SH-SY5Y (cell line): ENCODE data around the gene LIMK1.

ENCODE experiments used
- GATA2 ChIP-seq: IDR thresholded peaks from 2 replicates; pipeline ENCODE4 v1.6.1; 2011; ENCODE audit warnings: mild to moderate bottlenecking, low read depth, low read length
- GATA3 ChIP-seq: IDR thresholded peaks from 2 replicates; pipeline ENCODE4 v1.6.1; 2011; ENCODE audit warnings: low read depth, mild to moderate bottlenecking, low read length, moderate library complexity

LIMK1 gene

GRCh38 chr7:74087791-74088453, 4.3 kb downstream of the LIMK1 start:
- no peak for TF ChIP-seq GATA3
- no peak for TF ChIP-seq GATA2

DNA sequence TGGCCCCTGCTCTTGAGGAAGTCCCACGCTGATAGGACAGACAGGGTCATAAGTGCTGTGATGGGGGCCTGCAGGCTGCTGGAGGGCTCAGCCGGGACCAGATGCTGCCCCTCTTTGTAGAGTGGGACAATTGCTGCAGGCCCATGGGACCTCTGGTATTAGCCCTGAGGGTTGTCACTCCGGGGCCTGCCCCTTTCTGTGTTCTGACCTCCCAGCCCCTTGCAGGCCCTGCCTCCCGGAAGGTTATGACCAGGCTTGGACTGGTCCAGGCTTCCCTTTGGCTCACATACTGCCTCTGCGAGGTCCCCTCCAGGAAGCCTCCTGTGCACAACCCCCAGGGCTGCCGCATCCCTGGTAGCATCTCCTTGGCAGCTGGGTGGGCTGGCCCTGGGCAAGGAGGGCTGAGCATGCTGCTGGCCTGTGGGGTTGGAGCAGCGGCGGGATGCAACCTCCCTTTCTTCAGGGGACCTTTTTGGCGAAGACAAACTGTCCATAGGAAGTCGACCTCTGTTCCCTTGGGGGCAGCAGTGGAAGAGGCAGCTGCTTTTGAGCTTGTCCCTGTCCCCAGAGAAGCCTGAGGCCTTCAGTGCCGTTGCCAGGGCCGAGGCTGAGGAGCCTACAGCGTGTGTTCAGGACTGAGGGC, 8.8 kb downstream of the LIMK1 start:
- TF ChIP-seq GATA2 (no peak), GATA3 (no peak)

DNA sequence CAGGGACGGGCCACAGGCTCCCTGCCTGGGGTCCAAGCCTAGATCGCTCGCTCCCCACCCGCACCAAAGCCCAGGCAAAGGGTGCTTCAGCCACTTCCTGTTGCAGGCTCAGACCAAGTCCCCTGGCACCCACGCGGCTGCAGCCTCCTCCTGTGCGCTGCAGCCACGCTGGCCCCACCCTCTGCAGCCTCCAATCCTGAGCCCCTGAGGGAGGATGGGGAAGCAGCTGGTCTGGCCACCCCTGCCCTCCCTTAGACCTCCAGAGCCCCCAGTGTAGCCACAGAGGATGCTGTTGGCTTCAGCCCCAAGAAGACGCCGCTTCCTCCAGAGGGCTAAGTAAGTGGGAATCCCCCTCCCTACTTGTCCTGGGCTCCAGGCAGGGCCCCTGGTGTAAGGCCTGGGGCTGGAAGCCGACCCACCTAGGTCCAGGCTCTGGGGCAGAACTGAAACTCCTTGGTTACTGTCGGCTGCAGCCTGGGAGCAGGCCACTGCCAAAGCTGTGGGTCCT, 9.4 kb downstream of the LIMK1 start:
- TF ChIP-seq GATA2 (no peak), GATA3 (no peak)

- TF ChIP-seq GATA3 (no peak), GATA2 (no peak)
These were observed 10.1 kb downstream of the LIMK1 start for GRCh38 chr7:74093671-74094223.

DNA sequence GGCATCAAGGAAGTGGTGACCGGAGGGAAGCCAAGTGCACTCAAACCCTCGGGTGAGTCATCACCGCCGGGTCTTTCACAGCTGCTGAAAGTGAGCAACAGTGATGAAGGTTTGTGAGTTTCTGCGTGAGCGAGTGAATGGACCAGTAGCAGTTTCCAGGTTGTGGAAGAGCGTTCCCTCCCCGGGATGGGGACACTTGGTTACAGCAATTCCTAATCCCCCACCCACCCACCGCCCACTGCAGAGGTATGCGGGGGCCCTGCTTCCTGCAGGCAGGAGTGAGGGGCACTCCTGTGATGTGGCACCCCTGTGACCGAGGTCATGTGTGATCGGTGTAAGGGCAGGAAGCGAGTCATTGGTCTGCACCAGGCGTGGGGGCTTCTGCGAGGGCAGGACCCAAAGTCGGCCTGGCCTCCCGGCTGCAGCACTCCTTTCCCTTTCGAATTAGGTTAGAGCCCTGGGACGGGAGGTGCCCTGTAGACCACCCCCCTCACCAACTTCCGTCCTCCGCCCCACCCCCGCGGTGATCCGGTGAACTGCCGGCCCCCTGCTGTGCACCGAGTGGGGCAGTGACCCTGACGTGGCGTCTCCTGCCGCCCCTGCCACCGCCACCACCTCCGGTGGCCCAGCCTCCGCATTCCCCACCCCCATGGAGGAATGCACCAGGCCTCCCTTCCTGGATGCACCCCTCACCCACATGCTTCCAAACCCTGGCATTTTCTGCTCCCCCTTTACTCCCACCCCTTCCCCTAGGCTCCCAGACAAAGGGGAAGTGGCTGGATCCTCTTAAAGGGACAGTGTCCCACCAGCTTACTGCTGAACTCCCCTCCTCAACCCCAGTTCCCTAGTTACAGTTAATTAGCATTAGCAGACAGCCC, 10.9 kb downstream of the LIMK1 start:
- TF ChIP-seq GATA2 (no peak), GATA3 (no peak)

GRCh38 chr7:74095135-74095534, 11.5 kb downstream of the LIMK1 start:
- no peak for TF ChIP-seq GATA3
- TF ChIP-seq GATA2: no peak

GRCh38 chr7:74097937-74098614, 14.5 kb downstream of the LIMK1 start:
- TF ChIP-seq GATA3 (no peak), GATA2 (no peak)

GRCh38 chr7:74099031-74099430, 15.4 kb downstream of the LIMK1 start:
- TF ChIP-seq GATA2 (no peak), GATA3 (no peak)

DNA sequence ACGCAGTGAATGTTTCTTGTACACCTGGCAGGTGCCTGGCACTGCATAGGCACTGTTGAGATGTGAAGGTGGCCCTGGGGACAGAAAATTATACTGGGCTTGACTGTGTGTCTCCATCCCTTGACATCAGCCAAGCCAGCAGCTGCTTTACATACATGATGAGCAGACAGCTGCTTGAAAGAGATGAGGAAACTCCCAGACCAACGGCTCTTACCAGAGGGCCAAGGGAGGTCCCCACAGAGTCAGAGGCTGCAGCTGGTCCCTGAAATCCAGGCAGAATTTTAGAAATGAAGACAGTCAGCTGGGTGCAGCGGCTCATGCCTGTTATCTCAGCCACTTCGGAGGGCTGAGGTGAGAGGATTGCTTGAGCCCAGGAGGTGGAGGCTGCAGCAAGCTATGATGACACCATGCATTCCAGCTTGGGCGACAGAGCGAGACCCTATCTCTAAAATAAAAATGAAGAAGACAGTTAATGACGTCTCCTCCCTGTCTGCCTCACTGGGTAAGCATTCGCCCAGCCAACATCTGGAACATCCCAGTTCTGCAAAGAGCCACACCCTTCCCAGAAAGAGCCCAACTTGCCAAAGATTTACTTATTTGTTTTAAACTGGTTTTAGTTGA, 17.6 kb downstream of the LIMK1 start:
- TF ChIP-seq GATA2: no peak
- TF ChIP-seq GATA3: no peak

GRCh38 chr7:74103219-74103772, 19.7 kb downstream of the LIMK1 start:
- TF ChIP-seq GATA2: no peak
- no peak for TF ChIP-seq GATA3

- no peak for TF ChIP-seq GATA2
- no peak for TF ChIP-seq GATA3
These were observed 21.1 kb downstream of the LIMK1 start for GRCh38 chr7:74104702-74105101.

- no peak for TF ChIP-seq GATA2
These were observed 22.4 kb downstream of the LIMK1 start for GRCh38 chr7:74105992-74106391.

- TF ChIP-seq GATA2 (no peak), GATA3 (no peak)
These were observed 23.2 kb downstream of the LIMK1 start for GRCh38 chr7:74106846-74107245.
